NCI-H524 (cell line): ENCODE data around the gene MTARC1.

Source experiments
- DNase-seq, 2 experiments: peaks; one replicate each; lab custom pipeline; 2025; lab: John Stamatoyannopoulos, UW

The MTARC1 gene

GRCh38 chr1:220770245-220770913 lies 16.3 kb upstream of the MTARC1 start:
- no peak for DNase-seq

GRCh38 chr1:220772846-220773245 lies 13.9 kb upstream of the MTARC1 start:
- no peak for DNase-seq

- DNase-seq, result peak; percentile 2 to 15
These were observed 11.4 kb upstream of the MTARC1 start for GRCh38 chr1:220775240-220775853.

GRCh38 chr1:220776254-220776653 lies 10.5 kb upstream of the MTARC1 start:
- DNase-seq, result no peak

- DNase-seq, result peak; percentile 30 to 64
These were observed 9.9 kb upstream of the MTARC1 start for GRCh38 chr1:220776720-220777326.

- DNase-seq, result no peak
These were observed 3.3 kb upstream of the MTARC1 start for GRCh38 chr1:220783453-220783852.

GRCh38 chr1:220784751-220785150 lies 2.0 kb upstream of the MTARC1 start:
- no peak for DNase-seq

- DNase-seq, result no peak
These were observed 1.3 kb upstream of the MTARC1 start for GRCh38 chr1:220785166-220786056.

- no peak for DNase-seq
These were observed 716 bp upstream of the MTARC1 start for GRCh38 chr1:220786057-220786336.

- DNase-seq, result peak in 1 of 2 experiments; percentile 62
These were observed 431 bp downstream of the MTARC1 start for GRCh38 chr1:220787069-220787619.

- DNase-seq, result no peak
These were observed 2.2 kb downstream of the MTARC1 start for GRCh38 chr1:220788900-220789299.

- no peak for DNase-seq
These were observed 2.9 kb downstream of the MTARC1 start for GRCh38 chr1:220789532-220790147.

GRCh38 chr1:220791285-220791684 lies 4.6 kb downstream of the MTARC1 start:
- DNase-seq, result no peak

GRCh38 chr1:220791956-220792355 lies 5.2 kb downstream of the MTARC1 start:
- DNase-seq, result no peak

- DNase-seq, result no peak
These were observed 9.8 kb downstream of the MTARC1 start for GRCh38 chr1:220796530-220796929.

GRCh38 chr1:220797044-220797443 lies 10.3 kb downstream of the MTARC1 start:
- DNase-seq, result no peak

GRCh38 chr1:220797553-220797952 lies 10.8 kb downstream of the MTARC1 start:
- DNase-seq, result no peak

- no peak for DNase-seq
These were observed 11.6 kb downstream of the MTARC1 start for GRCh38 chr1:220798338-220798737.

GRCh38 chr1:220800262-220800661 lies 13.5 kb downstream of the MTARC1 start:
- no peak for DNase-seq

- peak in 1 of 2 experiments; percentile 15 for DNase-seq
These were observed 16.9 kb downstream of the MTARC1 start for GRCh38 chr1:220803401-220804201.

GRCh38 chr1:220804202-220804586 lies 17.5 kb downstream of the MTARC1 start:
- DNase-seq, result no peak
